ENCODE data around the gene TCEANC2.
"Not testable (repeated sequence)": the region's sequence is repeated elsewhere in the genome, so short reads cannot be mapped to it uniquely, and the experiment has no call there.

Gene TCEANC2

DNA sequence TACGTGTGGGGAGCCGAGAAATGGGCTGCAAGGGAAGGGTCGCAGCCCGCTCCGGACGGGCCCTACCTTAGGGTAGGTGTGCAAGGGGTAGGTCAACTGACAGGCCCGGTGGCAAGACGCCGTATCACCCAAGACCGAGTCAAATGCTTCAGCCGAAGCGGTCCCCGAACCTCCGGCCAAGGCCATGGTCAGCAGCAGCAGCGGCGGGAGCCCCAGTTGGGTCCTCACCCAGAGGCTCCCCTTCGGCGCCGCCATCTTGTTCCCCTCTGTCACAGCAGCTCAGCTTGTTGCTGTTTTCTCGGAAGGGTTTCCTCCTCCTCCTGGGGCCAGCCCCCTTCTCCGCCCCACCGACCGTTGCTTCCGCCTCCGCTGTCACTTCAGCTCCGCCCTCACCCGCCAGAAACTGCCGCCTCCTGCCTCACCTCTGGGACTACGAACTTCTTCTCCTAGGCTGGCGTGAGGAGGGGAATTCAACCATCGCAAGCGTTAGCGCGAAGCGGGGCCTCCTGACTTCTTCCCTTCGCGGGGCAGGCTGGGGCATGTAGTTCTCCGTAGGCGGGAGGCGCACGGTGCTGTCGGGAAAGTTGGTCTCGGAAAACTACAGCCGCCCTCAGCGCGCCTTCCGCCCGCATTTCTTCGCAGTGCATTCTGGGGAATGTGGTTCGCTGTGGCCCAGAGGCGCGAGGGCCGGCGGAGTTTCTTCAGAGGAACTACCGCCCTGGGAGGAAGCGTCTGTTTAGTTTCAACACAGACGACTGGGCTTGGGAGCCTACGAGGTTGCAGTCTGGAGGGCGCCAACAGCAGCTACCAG, at the start of gene TCEANC2, which contains the start of gene TMEM59:
TCEANC2 (plus strand) TSS at position 675 of the 811 bp plus-strand sequence. CDS start 815 bp downstream, outside the sequence.
TMEM59 (minus strand) TSS at position 271 of the 811 bp plus-strand sequence; CDS start at position 255, 16 bp downstream.
- in situ Hi-C loops (cut with MboI; ENCODE audit: low sequenced_read_pairs): no loop called here

DNA sequence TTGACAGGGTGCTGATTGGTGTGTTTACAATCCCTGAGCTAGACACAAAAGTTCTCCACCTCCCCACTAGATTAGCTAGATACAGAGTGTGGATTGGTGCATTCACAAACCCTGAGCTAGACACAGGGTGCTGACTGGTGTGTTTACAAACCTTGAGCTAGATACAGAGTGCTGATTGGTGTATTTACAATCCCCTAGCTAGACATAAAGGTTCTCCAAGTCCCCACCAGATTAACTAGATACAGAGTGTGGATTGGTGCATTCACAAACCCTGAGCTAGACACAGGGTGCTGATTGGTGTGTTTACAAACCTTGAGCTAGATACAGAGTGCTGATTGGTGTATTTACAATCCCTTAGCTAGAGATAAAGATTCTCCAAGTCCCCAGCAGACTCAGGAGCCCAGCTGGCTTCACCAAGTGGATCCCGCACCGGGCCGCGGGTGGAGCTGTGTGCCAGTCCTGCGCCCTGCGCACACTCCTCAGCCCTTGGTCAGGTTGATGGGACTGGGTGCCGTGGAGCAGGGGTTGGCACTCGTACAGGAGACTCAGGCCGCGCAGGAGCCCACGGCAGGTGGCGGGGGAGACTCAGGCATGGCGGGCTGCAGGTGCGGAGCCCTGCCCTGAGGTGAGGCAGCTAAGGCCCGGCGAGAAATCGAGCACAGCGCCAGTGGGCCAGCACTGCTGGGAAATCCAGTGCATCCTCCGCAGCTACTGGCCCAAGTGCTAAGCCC, 49.5 kb upstream of the TCEANC2 start:
- in situ Hi-C loops (cut with MboI; ENCODE audit: low sequenced_read_pairs): not testable (repeated sequence)

GRCh38 chr1:54004481-54005049, 48.8 kb upstream of the TCEANC2 start:
- in situ Hi-C loops (cut with MboI; ENCODE audit: low sequenced_read_pairs): no loop called here

GRCh38 chr1:54006508-54006907, 46.9 kb upstream of the TCEANC2 start:
- in situ Hi-C loops (cut with MboI; ENCODE audit: low sequenced_read_pairs): no loop called here

GRCh38 chr1:54007613-54008012, 45.8 kb upstream of the TCEANC2 start:
- in situ Hi-C loops (cut with MboI; ENCODE audit: low sequenced_read_pairs): no loop called here

GRCh38 chr1:54008876-54009275, 44.5 kb upstream of the TCEANC2 start:
- in situ Hi-C loops (cut with MboI; ENCODE audit: low sequenced_read_pairs): no loop called here

DNA sequence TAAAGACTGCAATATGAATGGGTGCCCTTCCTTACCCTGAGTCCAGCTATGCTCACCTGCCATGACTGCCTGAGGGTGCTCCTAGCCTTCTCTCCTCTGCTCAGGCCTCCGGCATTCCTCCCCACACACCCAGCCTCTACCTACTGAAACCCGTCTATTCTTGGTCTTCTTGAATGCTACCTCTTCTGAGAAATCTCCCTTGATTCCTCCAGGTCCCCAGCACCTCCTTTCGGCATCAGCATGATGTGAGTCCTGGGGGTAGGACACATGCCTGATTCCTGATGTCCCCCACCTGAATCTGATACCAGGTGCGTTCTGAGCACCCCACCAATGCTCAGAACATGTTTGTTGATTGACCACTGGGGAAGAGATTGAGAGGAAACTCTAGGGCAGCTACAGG, 44.0 kb upstream of the TCEANC2 start:
- in situ Hi-C loops (cut with MboI; ENCODE audit: low sequenced_read_pairs): no loop called here

- in situ Hi-C loops (cut with MboI; ENCODE audit: low sequenced_read_pairs): no loop called here
Measured at GRCh38 chr1:54010415-54011117, 42.8 kb upstream of the TCEANC2 start.

- in situ Hi-C loops (cut with MboI; ENCODE audit: low sequenced_read_pairs): no loop called here
Measured at GRCh38 chr1:54011316-54012007, 41.9 kb upstream of the TCEANC2 start.

DNA sequence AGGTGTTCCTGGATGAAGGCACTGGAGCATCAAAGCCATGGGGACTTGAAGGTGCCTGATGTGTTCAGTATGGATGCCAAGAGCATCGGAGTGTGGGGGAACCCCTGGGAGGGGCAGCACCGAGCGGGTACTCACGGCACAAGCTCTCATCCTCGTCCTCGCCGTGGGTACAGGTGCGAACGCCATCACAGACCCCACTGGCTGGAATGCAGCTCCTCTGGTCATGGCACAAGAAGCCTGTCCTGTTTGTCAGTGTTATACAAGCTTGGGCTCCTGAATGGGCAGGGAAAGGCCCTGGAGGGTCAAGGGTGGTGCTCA, 41.4 kb upstream of the TCEANC2 start:
- in situ Hi-C loops (cut with MboI; ENCODE audit: low sequenced_read_pairs): no loop called here

DNA sequence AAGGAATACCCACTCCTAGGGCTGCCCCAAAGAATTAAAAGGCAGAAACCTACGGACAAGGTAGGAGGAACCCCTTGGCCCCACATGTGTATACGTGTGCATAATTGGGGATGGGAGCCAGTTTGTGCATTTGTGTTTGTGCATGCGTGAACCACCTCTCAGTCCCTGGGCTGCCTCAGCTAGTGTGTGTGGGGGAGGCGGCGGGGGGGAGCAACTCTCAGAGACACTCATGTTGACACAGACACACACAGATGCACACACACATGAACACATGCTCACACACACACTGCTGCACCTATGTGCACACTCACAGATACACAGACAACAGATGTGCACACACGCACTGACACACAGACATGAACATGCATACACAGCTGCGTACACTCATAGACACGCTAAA, 40.5 kb upstream of the TCEANC2 start:
- in situ Hi-C loops (cut with MboI; ENCODE audit: low sequenced_read_pairs): no loop called here

GRCh38 chr1:54013393-54014008, 39.9 kb upstream of the TCEANC2 start:
- in situ Hi-C loops (cut with MboI; ENCODE audit: low sequenced_read_pairs): no loop called here

DNA sequence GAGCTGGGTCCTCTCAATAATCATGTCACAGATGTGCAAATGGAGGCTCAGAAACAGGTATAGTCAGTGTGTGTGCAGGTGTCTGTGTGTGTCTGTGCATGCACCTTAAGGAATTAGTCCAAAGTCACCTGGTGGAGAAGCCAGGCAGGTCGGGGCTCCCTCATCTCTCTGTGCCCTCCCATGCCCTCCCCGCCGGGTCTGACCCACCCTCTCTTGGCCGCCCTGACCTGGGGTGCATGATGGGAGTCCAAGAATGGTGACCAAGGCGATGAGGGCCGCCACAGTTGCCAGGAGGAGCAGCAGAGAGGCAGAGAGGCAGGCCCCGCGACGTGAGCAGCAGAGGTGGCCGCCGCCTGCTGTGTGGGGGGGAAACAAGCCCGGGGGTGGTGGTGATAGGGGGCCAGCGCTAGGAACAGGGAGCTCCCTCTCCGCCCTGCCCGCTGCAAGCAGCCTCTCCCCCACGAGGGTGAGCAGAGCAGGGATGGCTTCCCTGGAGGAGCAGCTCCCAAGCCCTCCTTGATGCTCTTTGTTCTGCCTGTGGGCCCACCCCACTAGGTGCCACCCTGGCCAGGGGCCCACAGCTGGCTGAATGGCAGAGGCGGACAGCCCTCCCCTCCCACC, 39.3 kb upstream of the TCEANC2 start:
- in situ Hi-C loops (cut with MboI; ENCODE audit: low sequenced_read_pairs): no loop called here

GRCh38 chr1:54016343-54017282, 36.8 kb upstream of the TCEANC2 start:
- in situ Hi-C loops (cut with MboI; ENCODE audit: low sequenced_read_pairs): no loop called here

DNA sequence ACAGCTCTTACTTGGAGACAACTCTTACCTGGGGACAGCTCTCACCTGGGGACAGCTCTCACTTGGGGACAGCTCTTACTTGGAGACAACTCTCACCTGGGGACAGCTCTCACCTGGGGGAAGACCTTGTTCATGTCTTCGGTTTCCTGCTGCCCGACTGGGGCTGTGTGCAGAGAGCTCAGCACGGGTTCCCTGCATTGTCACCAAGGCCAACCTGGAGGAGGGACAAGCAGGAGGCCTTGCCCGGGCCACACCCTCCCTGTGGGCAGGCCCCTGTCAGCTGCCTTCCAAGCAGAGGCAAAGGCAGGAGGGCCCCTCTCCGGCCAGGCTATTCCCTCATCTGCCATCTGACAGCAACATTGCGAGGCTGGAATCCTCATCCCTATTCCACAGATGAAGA, 35.4 kb upstream of the TCEANC2 start, which contains the start of gene LDLRAD1:
LDLRAD1 (minus strand) TSS at position 208 of the 400 bp plus-strand sequence; CDS start at position 134, 74 bp downstream.
- in situ Hi-C loops (cut with MboI; ENCODE audit: low sequenced_read_pairs): no loop called here

GRCh38 chr1:54018635-54019034, 34.8 kb upstream of the TCEANC2 start:
- in situ Hi-C loops (cut with MboI; ENCODE audit: low sequenced_read_pairs): no loop called here

GRCh38 chr1:54019562-54020176, 33.7 kb upstream of the TCEANC2 start:
- in situ Hi-C loops (cut with MboI; ENCODE audit: low sequenced_read_pairs): not testable (repeated sequence)

DNA sequence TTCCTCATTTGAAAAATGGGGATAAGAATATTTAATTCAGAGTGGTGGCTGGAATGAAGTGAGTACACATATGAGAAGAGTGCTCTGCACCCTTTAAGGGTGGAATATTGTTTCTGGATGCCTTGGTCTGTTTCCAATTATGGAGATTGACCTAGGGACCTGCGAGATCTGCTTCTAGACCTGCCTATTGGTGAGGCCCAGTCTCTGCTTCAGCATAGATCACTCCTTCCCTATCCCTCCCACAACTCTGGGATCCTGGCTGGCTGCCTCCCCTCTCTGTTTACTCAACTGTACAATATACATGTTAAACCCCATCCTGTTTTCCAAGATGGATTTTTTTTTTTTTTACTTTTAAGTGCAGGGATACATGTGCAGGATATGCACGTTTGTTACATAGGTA, 29.1 kb upstream of the TCEANC2 start:
- in situ Hi-C loops (cut with MboI; ENCODE audit: low sequenced_read_pairs): no loop called here

Data from hTERT RPE-1 (cell line).